HG03196 (cell line): Measurements from ENCODE around the gene KCNAB1.
"Not testable (repeated sequence)": the region's sequence is repeated elsewhere in the genome, so short reads cannot be mapped to it uniquely, and the experiment has no call there.

Experiments used
- ATAC-seq: cut with Tn5 transposase; IDR thresholded peaks from one replicate; pipeline ENCODE4 v1.9.1; 2021; ENCODE audit not compliant: unreplicated experiment

The KCNAB1 gene

DNA sequence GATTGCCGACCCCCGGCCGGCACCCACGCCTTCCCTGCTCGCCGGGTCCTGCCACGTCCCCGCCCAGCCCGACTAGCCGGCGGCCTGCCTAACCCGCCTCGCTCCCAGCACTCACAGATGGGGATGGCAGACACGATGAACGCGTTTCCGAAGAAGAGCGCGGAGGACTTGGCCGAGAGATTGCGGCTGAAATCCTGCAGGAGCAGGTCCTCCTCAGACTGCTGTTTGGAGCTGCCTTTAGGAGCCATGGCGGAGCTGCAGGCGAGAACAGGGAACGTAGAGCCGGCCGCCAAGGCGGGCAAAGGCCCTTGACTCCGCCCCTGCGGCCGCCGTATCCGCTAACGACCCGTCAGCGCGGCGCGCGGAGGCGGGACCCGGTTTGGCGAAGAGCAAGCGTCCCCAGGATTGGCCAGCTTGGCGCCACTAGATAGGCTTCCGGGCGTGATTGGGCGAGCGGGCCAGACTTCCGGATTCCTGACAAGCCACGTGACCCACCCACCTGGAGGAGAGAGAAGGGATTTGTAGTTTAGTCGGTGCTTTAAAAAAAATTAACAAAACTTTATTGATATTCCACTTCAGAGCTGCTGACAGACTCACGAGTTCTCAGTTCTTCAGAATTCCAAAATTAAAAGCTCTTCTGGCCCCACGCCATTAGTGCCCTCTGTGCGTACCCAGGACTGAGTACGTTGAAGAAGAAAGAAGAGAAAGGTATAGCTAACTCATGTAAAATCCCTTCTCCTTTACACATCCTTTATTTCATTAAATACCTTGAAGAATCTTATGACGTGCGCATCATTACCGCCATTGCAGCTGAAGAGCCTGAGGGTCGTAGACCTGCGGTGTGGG lies 434.7 kb downstream of the KCNAB1 start, which contains the start of gene SSR3:
TSS of gene SSR3 (minus strand) at position 276 of the 846 bp plus-strand sequence. CDS start at position 248, 28 bp downstream.
- ATAC-seq = peak; percentile 100

DNA sequence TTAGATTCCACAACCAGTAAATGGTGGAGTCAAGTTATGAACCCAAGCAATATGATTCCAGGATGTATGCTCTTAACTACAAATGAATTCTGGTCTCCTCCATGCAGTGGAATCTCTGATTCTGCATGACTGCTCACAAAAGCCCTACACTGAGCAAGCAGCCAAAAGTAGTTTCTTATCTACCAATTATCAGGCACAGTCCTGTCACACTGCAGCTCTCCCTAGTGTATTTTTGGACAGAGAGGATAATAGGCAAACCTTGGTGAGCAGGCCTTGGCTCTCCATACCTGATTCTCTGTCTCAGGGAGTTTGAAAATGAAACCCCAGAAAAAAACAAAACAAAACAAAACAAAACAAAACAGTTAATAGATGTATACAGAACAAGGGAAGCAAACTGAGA lies 438.0 kb downstream of the KCNAB1 start:
- ATAC-seq = no peak

DNA sequence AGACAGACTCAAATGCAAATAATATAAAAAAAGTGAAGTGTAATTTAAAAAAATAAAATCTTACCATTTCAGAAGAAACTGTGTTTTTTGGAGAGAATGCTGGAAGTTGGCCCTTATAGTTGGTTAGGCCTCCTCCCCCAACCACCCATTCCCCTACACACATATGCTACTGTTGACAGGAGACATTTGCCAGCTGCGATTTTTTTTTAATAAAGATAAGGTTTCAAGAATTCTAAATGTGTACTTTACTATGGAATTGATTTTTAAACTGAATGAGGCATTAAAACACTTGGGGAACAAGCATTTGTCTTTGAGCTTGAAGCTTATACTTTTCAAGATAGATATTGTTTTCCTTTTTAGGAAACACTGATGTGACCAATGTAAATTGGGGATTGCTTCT lies 438.9 kb downstream of the KCNAB1 start:
- no peak for ATAC-seq

GRCh38 chr3:156561533-156561932 lies 441.2 kb downstream of the KCNAB1 start:
- ATAC-seq = no peak

- ATAC-seq = not testable (repeated sequence)
Observed at GRCh38 chr3:156562486-156562885, 442.1 kb downstream of the KCNAB1 start.

- no peak for ATAC-seq
Observed at GRCh38 chr3:156563900-156564682, 443.7 kb downstream of the KCNAB1 start.

DNA sequence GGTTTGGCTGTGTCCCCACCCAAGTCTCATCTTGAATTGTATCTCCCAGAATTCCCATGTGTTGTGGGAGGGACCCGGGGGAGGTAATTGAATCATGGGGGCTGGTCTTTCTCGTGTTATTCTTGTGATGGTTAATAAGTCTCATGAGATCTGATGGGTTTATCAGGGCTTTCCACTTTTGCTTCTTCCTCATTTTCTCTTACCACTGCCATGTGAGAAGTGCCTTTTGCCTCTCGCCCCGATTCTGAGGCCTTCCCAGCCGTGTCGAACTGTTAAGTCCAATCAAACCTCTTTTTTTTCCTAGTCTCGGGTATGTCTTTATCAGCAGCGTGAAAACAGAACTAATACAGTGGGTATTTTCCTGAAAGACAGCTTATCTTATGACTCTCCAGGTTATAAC lies 448.6 kb downstream of the KCNAB1 start:
- ATAC-seq = not testable (repeated sequence)

DNA sequence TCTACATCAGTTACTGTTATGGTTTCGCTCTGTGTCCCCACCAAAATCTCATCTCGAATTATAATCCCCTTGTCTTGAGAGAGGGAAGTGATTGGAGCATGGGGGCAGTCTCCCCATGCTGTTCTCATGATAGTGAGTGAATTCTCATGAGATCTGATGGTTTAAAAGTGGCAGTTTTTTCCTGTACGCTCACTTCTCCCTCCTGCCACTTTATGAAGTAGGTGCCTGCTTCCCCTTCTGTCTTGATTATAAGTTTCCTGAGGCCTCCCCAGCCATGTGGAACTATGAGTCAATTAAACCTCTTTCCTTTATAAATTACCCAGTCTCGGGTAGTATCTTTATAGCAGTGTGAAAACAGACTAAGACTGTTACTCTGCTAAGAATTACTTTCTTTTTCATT lies 449.5 kb downstream of the KCNAB1 start:
- not testable (repeated sequence) for ATAC-seq

- ATAC-seq = no peak
Observed at GRCh38 chr3:156575641-156576040, 455.3 kb downstream of the KCNAB1 start.

DNA sequence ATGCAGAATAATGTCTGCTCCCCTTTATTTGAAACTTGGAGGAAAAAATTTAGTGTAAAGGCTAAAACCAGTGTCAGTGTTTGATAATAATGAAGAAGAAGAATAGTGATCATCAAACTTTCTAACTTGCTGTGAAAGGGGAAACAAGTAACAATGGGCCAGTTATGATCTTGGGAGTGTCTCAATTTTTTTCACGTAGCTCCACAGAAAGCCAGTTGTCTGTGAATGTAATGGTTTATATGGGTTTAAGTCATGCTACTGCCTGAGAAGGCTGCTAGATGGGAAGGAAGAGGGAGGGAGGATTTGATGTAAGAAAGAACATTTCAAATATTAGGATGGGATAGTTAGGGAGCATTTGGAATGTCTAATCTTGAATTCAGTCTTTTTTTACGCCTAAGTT lies 455.7 kb downstream of the KCNAB1 start:
- no peak for ATAC-seq

GRCh38 chr3:156576651-156577348 lies 456.4 kb downstream of the KCNAB1 start:
- ATAC-seq = no peak

- ATAC-seq = no peak
Observed at GRCh38 chr3:156577736-156578135, 457.4 kb downstream of the KCNAB1 start.

GRCh38 chr3:156579427-156579851 lies 459.1 kb downstream of the KCNAB1 start:
- ATAC-seq = no peak

GRCh38 chr3:156581033-156581432 lies 460.7 kb downstream of the KCNAB1 start:
- ATAC-seq = no peak

DNA sequence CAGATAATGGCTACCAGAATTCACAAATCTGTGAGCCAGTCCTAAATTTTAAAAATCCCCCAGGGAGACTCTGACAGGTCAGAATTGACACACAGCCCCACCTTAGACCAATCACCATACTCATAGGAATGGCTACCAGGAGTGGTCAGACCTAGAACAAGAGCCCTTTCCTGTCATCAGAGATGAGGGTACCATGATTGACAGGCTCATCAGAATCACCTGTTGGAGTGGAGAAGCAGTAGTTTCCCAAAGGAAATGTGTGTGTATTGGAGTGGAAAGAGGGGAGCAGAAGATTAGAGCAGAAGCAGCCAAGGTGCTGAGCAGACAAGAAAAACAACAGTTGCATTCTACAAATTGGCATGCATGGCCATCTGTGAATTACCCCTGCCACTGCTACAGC lies 461.6 kb downstream of the KCNAB1 start:
- ATAC-seq = no peak

- no peak for ATAC-seq
Observed at GRCh38 chr3:156582532-156583183, 462.3 kb downstream of the KCNAB1 start.

- ATAC-seq = no peak
Observed at GRCh38 chr3:156583469-156583868, 463.1 kb downstream of the KCNAB1 start.

- ATAC-seq = no peak
Observed at GRCh38 chr3:156586905-156587759, 466.8 kb downstream of the KCNAB1 start.

GRCh38 chr3:156587760-156588069 lies 467.3 kb downstream of the KCNAB1 start:
- ATAC-seq = no peak
